T-helper 2 cell (primary cell): ENCODE results near the gene PLA2G5.

ENCODE experiments used
- DNase-seq, 5 experiments: peaks; one replicate each; pipeline versions ENCODE4 v3.0.0 to v3.0.0-alpha.2; 2012 to 2022

PLA2G5 gene

GRCh38 chr1:20070357-20070756 lies 363 bp downstream of the PLA2G5 start:
- DNase-seq, result no peak

GRCh38 chr1:20071416-20071815 lies 1.4 kb downstream of the PLA2G5 start:
- no peak for DNase-seq

- no peak for DNase-seq
These were observed 2.8 kb downstream of the PLA2G5 start for GRCh38 chr1:20072771-20073170.

GRCh38 chr1:20073256-20073655 lies 3.3 kb downstream of the PLA2G5 start:
- no peak for DNase-seq

GRCh38 chr1:20074055-20074724 lies 4.2 kb downstream of the PLA2G5 start:
- no peak for DNase-seq

GRCh38 chr1:20074725-20075171 lies 4.8 kb downstream of the PLA2G5 start:
- no peak for DNase-seq

DNA sequence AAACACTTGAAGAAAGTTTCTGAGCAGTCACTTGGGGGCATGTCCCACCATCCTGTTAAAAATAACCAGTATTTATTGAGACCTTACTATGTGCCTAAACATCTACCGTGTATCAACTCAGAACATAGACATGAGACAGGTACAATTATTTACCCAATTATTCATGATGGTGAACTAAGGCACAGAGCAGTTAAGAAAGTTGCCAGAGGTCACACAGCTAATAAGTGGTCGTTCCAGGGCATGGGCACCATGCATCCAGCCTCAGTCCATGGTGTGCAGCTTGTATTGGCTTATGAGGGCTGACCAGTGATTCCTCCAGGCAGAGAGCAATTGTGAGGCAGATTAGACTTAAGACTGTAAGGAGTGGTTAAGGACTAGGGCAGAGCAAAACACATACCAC lies 5.4 kb downstream of the PLA2G5 start:
- DNase-seq, result no peak

DNA sequence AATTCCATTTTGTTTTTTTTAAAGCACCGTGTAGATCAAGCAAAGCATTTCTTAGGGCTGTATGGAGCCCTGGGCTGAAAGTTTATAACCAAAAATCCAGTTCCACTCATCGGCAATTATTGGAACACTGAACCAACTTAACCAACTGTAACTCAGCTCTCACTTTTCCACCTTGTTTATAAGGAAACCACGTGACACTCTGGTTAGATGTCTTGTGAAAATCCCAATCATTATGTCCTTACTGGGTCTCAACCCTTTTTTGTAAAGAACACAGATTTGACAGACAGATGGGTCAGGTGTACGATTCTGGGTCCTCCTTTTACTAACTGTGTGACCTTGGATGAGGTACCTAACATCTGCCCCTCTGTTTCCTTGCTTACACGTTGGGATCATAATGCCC lies 6.2 kb downstream of the PLA2G5 start:
- no peak for DNase-seq

- no peak for DNase-seq
These were observed 6.9 kb downstream of the PLA2G5 start for GRCh38 chr1:20076710-20077461.

- no peak for DNase-seq
These were observed 8.2 kb downstream of the PLA2G5 start for GRCh38 chr1:20078171-20078651.

DNA sequence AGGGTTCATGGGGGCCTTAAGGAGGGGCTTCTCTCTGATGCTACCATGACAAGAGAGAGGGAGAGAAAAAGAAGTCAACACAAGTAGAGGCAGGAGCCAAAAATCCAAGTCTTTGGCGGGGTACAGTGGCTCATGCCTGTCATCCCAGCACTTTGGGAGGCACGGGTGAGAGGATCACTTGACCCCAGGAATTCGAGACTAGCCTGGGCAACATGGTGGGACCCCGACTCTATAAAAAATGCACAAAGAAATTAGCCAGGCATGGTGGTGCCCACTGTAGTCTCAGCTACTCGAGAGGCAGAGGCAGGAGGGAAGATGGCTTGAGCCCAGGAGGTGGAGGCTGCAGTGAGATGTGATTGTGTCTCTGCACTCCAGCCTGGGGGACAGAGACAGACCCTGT lies 8.7 kb downstream of the PLA2G5 start:
- DNase-seq, result no peak

- DNase-seq, result no peak
These were observed 9.8 kb downstream of the PLA2G5 start for GRCh38 chr1:20079661-20080305.

DNA sequence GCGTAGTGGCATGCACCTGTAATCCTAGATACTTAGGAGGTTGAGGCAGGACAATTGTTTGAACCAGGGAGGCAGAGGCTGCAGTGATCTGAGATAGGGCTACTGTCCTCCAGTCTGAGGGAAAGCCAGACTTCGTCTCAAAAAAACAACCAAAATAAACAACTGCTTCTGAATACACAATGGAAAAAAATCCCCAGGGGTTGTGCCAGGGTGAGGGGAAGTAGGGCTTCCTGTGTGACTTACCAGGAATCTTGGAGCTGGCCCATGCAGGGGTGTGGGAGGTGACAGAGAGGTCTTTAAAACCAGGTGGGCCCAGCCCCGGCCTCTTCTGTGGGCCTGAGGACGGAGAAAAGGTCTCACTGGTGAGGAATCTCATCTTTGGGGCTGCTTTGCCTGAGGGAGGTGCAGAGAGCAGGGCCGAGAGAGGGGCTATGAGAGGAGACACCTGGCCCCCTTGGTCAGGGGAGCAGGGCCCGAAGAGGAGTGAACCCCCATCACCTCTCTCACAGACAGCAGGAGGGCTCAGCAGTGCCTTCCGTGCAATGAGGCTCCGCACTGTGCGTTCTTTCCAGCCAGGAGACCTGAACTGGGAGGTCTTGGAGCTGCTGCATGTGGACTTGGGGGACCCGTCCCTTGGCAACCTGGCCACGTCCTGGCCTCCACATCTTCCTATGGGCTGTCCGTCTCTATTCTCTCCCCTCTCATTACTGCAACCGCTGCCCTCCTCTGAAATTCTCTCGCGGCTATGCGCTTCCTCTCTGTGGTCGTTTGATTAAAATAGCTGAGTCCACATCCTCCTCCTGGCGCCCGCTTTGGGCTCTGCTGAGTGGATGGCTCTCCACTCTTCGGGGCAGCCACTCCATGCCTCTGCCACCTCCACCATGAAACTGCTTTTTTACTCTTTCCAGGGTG lies 10.7 kb downstream of the PLA2G5 start:
- DNase-seq, result peak in 1 of 5 experiments; percentile 20

DNA sequence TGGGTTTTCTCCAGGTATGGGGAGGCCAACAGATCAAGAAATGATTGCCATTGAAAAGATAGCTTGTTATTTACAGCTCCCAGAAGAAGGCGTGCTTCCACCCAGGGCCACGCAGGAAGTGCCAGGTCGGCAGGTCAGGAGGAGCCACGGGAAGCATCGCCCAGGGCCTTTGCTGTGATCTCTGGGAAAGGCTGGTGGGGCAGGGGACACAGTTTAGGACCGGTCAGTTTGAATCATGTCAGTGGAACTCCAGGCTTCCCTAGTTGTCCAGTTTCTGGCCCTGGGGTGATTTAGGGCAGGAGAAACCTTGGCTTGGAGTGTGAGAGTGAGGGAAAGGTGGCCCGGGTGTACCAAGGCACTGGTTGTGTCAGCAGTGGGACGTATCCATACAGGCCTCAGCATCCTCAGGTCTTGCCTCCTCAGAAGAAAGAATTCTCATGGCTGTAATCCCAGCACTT lies 11.4 kb downstream of the PLA2G5 start:
- no peak for DNase-seq

DNA sequence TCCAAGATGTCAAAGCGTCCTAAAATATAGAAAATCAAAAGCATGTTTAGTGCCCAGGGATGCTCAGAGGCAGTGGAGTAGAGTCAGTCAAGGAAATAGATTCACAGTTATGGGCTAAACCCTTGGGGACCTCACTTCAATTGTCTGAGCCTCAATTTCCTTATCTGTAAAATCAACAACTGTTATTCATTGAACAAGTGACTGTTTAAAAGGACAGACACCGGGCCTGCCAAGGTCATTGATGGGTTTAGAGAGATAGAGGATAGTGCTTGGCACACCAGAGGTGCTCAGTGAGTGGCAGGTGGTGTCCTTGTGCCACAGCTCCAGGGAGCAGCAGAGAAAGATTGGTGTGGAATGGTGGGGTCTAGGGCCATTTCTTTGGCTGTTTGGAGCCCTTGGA lies 12.8 kb downstream of the PLA2G5 start:
- no peak for DNase-seq

- no peak for DNase-seq
These were observed 13.4 kb downstream of the PLA2G5 start for GRCh38 chr1:20083178-20083944.

- DNase-seq, result no peak
These were observed 16.8 kb downstream of the PLA2G5 start for GRCh38 chr1:20086800-20087199.

DNA sequence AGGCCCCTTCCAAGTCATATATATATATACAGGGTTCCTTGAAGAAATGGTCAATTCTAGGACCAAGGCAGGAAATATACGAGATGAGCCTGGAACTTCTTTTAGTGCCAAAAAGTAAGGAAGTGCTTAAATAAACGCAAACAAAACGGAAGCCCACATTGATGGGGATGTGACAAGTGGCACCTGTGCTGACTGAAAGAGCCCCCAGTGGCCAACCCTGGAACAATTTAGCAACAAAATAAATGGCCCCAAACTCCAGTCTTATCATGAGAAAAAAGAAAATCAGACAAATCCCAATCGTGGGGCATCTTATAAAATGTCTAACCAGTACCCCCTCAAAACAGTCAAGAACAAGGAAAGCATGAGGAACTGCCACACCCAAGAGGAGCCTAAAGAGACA lies 17.7 kb downstream of the PLA2G5 start:
- no peak for DNase-seq

- no peak for DNase-seq
These were observed 19.5 kb downstream of the PLA2G5 start for GRCh38 chr1:20089328-20090077.

GRCh38 chr1:20090119-20090518 lies 20.1 kb downstream of the PLA2G5 start:
- DNase-seq, result no peak

GRCh38 chr1:20090641-20091040 lies 20.6 kb downstream of the PLA2G5 start:
- DNase-seq, result no peak
